GM21825 (cell line): ENCODE measurements around the gene SLC25A26.
"Not testable (repeated sequence)": the region's sequence is repeated elsewhere in the genome, so short reads cannot be mapped to it uniquely, and the experiment has no call there.

Experiments
- ATAC-seq: cut with Tn5 transposase; IDR thresholded peaks from one replicate; pipeline ENCODE4 v1.9.1; 2021; ENCODE audit warnings: mild to moderate bottlenecking, moderate library complexity; ENCODE audit not compliant: unreplicated experiment

The SLC25A26 gene

DNA sequence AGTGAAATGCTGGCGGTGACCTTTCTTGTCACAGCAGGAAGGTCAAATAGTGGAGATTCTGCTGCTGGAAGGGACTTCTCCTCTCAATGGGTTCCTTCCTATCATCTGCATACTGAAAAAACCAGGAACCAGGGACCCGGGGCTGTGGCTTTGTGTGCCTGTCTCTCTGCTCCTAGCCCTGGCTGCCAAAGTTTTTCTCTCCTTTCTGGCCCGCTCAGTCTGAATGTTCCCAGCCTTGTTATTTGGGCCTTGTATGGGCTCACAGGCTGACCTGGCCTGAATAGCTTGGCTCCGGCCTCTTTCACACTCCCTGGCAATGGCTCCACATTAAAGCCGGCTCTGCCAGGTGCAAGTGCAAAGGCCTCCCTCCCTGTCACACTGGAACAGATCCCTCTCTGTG lies 185.4 kb downstream of the SLC25A26 start:
- no peak for ATAC-seq

DNA sequence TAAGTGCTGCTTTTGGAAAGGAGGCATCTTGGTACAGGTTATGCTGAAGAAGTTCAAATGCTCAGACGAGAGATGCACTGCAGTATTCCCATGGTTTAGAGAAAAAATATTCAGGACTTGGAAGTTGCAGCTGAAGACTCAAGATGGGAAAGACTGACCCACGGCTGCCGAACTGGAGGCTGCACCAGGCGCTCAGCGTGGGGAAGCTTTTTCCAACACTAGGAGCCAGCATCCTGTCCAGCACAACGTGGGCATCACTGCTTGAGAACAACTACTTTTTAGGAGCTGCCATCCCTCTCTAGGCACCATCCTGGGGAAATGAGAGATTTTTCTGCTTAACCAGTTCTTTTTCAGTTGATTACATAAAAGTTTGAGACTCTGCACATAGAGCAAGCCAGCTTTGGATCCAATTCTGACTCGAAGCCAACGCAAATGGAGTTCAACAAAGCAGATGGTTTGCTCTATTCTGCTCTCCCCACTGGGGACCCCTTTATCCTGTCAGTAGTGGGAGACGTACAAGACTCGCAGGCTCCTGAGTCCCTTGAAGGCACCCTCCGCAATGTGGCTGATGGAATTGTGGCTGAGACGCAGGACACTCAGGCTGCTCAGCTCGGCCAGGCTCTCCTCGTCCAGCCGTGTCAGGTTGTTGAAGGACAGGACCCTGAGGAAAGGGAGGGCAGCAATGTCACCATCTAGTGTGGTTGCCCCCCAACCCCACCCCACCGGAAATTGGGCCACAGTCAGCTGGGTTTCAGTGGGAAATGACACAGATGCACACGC lies 186.2 kb downstream of the SLC25A26 start:
- no peak for ATAC-seq

DNA sequence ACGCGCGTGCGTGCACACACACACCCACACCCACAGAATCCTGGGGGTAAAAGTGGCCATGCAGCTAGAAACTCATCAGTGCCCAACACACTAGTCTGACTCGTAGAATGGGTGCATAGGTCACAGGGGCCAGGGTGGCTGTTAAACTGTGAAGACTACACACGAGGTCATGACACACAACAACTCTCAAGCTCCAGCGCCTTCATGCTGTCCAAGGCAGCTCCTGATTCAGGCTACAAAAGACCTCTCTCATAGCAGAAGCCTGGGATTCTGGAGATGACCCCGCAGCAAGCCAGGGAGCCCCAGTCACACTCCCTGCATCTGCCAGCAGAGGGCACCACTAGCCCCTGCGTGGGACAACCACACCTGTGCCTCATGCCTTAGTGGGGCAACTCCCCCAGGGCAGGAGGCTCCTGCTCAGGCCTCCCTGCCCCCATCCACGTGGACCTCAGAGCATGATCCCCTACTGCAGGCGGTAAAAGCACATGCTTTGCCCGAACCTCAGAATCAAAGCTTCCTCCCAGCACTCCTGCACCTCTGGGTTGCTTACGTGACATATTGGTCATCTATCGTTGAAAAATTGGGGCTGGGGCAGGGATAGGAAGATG lies 186.9 kb downstream of the SLC25A26 start:
- peak; percentile 92 for ATAC-seq

DNA sequence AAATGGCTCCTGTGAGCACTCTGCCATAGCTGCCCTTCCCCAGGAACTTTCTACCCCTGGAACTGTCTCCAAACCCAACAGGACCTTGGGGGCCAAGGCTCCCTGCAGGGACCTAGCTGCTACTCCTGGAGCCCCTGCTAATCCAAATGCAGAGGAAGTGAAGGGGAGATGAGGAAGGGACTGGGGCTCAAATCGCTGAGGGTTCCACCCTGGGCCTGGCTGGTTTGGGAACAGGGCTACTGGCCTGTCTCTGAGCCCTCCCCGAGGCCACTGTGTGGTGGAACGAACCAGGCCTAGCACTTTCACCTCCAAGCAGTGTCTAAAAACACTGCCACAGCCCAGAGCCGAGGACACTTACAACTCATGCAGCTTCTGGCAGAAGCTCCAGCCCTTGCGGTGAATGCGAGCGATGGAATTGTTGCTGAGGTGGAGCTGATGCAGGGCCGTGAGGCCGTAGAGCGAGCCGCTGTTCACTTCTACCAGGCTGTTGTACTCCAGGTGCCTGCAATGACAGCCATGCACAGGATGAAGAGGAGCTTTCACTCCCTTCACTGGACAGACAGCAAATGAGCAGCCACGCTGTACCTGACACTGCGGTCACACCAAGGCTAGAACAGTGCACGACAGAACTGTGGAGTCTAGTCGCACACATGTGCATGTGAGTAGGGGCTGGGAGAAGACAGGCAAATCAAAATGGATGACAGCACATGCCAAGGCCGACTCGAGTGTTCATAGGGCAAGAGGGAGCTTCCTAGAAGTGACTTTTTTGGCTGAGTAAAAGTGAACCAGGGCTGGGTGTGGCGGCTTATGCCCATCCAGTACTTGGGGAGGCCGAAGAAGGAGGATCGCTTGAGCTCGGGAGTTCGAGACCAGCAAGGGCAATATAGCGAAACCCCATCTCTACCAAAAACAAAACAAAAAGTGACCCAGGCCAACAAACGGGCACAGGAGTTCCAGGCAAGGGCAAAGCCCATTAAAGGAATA lies 189.3 kb downstream of the SLC25A26 start:
- no peak for ATAC-seq

DNA sequence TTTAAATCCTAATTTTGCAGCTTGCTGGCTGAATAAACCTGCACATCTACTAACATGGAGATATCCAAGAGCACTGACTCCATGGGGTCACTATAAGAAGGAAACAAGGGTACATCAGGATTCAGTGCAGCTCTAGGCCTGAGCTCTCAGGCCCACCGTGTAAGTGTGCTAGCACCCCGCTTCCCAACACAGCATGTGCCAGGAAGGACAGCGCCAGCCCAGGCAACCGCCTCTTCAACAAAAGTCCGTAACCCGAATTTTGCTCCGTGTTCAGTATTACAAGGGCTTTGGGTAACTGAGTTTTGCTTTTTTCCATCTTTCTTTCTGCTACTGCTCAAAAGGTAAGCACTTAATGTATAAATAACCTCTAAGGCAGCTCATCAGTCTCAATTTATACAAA lies 190.2 kb downstream of the SLC25A26 start:
- ATAC-seq: no peak

DNA sequence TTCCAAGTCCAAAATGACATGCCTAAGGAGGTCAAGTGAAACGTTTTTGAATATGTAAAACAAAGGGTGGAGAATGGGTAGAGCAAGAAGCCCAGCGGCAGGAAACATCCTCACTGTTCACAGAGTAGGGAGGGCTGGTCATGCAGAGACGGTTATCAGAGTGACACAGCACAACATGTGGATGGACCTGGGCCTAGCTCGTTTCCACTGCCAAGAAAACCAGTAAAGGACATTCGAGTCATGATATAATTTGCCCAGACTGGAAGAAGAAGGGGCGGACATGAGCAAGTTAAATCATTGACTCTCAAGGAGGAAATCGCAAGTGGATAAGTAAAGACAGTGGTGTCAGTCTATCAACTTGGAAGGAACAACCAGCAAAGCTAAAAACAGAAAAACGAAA lies 190.7 kb downstream of the SLC25A26 start:
- ATAC-seq: no peak

DNA sequence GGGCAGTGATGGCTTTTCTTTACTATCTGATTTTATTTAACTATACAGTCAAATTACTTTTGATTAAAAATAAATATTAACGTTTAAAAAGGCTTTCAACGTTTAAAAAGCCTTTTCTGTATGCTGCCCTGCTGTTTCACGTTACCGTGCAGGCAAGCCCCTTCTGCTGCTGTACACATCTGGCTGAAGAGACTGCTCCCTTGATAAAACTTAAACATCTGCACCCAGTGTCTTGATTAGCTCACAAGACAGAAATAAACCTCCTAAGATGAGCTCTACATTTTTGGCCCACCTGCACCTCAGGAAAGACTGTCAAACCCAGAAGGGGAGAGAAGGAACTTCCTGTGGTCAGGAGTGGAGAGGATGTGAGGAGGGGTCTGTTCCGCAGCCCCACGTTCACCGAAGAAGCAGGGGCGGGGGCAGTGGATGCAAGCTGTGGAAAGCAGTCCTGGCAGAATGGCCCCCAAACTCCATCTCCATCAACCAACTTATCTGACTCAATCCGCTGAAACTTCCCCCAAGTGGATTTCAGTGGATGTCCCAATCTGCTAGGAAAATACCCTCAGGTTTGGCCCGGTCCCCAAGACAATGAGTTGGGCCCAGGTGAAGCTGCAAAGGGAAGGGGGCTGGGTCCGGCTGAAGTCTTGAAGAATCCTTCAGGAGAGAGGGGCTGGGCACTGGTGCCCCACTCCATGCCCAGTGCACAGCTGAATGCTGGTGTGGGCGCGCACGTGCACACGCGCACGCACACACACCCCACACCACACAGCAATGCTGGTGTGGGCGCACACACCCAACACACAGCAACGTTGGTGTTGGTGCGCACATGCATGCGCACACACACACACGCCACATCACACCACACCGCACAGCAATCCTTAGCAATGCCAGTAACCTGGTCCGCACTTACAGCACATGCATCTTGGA lies 191.4 kb downstream of the SLC25A26 start:
- ATAC-seq: no peak

DNA sequence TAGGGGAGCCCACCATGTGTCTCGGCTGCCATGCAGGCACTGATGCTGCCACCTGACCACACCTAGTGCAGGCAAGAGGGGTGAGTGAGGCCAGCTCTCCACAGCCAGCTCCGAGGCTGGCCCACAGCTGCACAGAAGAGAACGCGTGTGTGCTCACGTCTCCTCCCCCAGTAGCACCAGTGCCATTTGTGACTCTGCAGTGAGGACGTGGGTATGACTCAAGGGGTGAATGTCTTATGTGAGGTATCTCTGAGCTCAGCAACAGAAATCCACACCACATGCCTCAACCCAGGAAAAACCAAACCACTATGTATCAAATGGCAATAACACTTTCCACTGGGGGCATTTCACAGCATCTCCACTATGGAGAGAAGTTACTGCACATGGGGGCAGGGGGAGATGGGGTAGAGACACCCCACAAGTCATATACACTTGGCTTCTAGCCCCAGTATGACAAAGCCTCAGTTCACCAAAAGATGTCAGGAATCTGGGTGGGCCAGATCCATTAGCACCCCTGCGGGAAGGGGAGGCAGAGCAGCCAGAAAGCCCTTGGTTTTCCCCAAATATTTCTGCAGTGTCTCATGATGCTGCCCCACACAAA lies 192.4 kb downstream of the SLC25A26 start:
- ATAC-seq: no peak

DNA sequence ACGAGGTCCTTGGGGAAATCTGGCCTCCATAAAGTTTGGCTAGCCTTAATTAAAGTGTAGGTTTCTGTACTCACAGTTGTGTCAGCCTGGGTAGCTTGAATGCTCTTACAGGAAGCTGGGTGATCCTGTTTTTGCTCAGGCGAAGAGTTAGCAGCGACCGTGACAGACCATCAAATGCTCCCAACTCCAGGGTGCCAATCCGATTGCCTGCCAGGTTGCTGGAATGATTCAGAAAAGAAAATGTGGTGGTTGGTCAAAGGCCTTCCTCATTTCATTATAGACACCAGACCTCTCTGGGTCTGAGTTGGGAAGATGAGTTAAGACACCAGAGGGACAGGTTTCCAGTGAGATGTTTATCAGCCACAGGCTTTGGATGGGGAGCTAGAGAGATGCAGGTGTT lies 194.0 kb downstream of the SLC25A26 start:
- no peak for ATAC-seq

DNA sequence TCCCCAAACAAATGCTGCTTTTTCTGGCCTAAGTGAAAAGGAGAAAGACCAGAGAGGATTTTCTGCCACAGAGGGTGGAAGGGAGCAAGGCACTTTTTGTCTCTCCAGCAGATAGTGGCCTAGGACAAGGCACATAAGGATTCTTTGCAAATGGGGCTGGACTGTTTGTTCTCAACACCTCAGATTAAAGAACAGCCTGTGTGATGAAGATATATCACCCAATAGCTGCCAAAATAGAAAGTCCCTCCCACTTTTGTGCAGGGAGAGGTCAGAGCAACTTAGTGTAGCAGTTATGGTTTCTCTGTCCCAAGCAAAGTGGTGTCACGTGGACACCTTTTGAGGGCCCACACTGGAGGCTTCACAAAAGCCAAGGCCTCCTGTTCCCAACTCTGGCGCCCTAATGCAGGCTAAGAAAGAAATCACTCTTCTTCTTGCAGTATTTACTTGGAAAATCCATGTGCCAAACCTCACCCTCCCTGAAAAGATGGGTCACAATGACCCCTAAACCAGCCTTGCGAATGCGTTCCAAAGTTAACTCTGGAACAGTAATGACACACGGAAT lies 195.1 kb downstream of the SLC25A26 start:
- no peak for ATAC-seq

DNA sequence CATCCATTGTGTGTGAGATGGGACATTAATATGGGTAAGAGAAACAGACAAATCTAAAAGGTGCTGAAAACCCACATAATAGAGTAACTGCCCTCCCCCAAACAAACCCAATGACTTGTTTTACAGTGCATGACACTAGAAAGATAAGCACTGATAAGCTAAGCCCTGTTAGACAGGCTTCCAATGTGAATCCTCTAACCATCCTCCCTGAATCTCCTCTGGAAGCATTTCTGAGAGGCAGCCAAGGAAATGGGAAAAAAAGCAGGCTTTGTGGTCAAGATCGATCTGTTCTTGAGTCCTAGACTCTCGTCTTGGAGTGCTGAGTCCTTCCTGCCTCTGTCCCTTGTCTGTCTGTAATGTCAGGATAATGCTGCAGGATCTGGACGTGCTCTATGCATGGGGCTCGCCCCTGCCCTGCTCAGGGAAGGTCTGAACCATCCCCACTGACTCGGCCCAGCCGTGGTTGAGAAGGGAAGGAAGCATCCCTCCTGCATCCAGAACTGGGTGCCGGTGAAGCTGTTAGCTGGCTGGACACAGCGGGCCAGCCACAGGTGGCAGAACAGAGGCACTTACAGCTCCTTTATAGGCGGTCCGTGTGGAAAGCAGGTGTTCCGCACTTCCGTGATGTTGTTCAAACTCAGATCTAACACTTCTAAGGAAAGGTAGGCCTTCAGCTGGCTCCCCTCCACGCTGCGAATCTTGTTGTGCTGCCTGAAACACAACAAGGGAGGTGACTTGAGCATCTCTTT lies 195.9 kb downstream of the SLC25A26 start:
- no peak for ATAC-seq

DNA sequence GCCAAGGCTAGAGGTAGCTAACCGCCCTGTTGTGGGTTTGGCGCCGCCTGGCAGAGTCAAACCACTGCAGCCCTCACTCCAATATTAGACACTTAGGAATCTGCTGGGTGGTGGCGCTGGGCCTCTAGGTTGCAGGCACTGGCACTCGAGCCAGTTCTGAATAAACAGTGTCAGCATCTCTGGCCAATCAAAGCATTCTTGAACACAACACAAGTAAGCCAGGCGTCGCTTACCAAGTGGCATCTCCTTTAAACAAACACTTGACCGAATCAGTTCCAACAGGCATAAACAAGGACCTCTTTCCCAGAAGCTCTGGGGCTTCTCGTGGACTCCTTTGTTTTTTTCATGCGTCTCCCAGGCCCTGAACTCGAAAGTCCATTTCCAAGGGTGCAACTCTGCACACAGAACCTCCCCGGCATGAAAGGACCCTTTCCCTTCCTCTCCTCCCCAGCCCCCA lies 197.7 kb downstream of the SLC25A26 start:
- no peak for ATAC-seq

DNA sequence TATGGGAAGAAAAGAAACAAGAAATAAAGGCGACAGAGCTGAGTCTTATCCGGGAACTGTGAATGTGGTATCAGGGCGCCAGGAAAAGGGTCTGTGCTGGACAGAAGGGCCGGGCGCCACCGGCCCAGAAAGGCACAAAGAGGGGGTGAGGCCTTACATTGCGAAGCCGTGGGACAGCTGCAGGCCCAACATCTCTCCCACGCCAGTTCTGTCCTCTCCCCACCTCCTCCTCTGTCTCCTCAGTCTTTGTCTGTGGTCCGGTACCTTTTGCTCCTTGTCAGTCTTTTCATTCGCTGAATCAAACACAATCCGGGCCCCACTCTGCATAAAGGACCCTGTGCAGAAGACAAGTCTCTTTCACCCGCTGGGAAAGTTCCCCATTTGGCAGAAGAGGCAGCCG lies 198.2 kb downstream of the SLC25A26 start:
- no peak for ATAC-seq

DNA sequence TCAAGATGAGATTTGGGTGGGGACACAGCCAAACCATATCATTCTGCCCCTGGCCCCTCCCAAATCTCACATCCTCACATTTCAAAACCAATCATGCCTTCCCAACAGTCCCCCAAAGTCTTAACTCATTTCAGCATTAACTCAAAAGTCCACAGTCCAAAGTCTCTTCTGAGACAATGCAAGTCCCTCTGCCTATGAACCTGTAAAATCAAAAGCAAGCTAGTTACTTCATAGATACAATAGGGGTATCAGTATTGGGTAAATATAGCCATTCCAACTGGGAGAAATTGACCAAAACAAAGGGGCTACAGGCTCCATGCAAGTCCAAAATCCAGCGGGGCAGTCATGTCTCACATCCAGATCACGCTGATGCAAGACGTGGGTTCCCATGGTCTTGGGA lies 200.3 kb downstream of the SLC25A26 start:
- ATAC-seq: not testable (repeated sequence)

DNA sequence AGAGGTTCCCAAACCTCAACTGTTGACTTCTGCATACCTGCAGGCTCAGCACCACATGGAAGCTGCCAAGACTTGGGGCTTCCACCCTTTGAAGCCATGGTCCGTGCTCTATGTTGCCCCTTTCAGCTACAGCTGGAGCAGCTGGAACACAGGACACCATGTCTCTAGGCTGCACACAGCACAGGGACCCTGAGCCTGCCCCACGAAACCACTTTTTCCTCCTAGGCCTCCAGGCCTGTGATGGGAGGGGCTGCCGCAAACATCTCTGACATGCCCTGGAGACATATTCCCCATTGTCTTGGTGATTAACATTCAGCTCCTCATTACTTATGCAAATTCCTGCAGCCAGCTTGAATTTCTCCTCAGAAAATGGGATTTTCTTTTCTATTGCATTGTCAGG lies 201.1 kb downstream of the SLC25A26 start:
- ATAC-seq: not testable (repeated sequence)

DNA sequence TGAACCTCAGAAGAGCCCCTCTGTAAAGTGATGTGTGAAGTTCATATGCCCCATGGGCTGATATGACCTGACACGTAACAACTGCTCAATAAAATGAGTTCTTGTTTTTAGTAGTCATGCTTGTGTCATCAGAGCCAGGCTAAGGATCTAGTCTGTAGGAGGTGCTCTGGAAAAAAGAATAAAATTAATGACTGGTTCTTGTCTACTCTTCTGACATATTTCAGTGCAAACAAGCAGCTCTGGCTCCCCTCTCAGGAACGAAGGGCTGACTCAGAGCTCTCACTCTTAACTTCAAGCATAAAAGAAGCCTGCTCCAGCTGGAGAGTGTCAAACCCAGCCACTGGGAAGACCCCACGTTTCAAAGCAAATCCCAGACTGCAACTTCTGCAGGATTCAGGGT lies 203.0 kb downstream of the SLC25A26 start:
- ATAC-seq: no peak

DNA sequence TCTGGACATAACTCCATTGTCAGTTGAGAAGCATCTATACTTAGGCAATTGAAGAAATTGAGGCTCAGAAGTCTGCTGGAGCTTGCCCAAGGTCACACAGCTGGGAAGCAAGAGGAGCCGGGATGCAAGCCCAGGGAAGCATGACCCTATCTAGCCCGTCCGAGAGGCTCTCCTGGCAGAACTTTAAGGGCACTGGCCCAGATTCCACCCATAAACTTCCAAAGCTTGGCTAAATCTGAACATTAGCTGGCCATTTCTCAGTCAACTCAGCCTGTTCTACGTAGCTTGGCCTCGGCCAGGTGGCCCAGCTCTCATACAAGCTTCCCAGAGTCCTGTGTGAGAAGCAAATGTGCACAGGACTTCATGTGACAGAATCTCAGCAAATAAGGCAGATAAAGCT lies 204.2 kb downstream of the SLC25A26 start:
- ATAC-seq: no peak

DNA sequence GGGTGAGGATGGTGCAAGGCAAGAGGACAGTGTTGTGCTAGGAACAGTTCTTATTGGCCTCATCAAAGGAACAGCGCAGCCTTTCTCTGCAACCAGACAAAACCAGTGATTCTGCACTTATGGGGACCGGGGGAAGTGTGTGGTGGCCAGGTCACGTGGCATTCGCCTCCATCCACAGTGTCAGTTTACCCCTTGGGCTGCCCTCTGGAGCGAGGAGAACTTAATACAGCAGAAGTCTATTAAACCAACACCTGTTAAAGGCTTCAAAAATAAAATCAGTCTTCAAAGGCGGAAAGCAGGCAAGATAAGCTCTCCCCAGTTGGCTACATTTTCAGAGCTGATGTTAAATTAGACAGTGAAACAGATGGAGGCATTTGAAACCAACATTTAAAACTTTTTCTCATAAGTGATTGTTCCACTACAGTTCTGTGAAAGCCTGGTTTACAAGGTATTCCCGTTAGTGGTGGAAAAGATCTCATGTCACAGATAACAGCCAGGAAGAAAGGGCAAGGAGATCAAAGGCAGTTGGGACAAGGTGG lies 204.8 kb downstream of the SLC25A26 start:
- no peak for ATAC-seq

DNA sequence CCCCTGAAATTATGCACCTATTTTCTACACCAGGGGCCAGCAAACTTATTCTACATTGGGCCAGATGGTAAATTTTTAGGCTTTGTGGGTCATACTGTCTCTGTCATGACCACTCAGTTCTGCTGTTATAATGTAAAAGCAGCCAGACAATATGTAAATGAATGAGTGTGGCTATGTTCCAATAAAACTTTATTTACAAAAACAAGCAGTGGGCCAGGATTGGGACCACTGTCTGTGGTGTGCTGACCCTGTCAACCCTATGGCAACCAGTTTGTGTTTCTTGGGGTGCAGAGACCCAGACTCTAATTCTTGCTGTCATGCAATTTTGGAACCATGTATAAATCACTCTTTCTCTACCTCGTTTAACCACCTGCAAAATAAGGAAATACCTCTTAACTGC lies 205.3 kb downstream of the SLC25A26 start:
- ATAC-seq: no peak
